ENCODE measurements around the gene LIF. TPM values are rescaled to one million over a fixed set of nuclear protein-coding genes. Genes with fewer than 3 reads are reported as not detected.

The LIF gene
- under 1 TPM; 0.08 to 0.09 TPM for total RNA-seq
- polyA plus RNA-seq = under 1 TPM in 1 of 2 donors, not detected in 1; 0.10 TPM

DNA sequence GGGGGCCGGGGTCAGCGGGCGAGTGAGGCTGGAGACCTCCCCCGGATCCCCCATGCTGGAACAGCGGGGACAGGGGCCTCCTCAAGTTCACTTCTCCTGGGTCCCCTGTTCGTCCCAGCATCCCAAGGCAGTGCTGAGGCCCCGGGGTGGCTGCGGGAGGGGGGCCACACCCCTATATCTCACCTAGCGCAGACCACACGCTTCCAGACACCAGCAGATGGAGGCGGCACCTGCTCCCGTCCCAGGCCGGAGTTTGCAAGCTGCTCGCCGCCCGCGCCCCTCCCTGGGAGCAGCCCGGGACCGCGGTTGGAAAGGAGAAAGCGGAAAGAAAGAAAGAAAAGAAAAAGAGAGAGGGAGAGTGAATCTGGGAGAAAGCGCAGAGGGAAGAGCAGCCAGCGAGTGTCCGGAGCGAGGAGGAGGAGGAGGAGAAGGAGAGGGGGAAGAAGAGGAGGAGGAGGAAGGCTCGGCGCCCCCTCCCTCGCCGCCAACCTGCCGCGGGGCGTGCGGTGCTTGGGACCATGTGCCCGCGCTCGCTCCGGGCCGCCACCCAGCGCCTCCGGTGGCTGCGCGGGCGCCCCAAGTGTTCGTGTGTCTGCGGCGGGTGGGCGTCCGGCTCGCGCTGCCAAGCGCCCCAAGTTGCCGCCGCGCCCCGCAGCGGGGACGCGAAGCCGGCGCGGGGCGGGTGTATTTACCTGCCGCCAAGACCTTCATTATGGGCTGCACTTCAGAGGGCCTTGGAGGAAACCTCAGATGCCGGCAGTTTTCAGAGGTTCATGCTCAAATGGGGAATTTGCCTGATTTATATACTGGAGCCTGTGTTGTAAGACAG is at the start of gene LIF:
Gene LIF, minus strand, starts transcription at position 775 of the 829 bp plus-strand sequence. Its CDS starts 64 bp downstream, at position 711.
- Histone ChIP-seq H3K27ac (ENCODE audit: low read depth in 1 of 2, low read length in 2 of 2) (no peak within 1 kb of the TSS), H3K4me3 (ENCODE audit: low read depth in 1 of 3, low read length in 3 of 3) (peak within 1 kb of the TSS; percentile 12 to 47 (median 45)), H3K27me3 (ENCODE audit: control insufficient read depth in 4 of 4, insufficient read depth in 4 of 4, low read length in 3 of 4) (peaks cover 0 to 7% (median 2%) of the 10 kb centered on the region in 4 donors), H3K9me3 (ENCODE audit: control insufficient read depth in 4 of 4, low read length in 3 of 4) (no peaks in the 10 kb centered on the region), H3K36me3 (ENCODE audit: control insufficient read depth in 4 of 4, insufficient read depth in 3 of 4, low read depth in 1 of 4, low read length in 3 of 4) (no peaks in the 10 kb centered on the region), H3K9ac (ENCODE audit: low read depth in 1 of 2, low read length in 2 of 2) (no peak within 1 kb of the TSS), H3K4me1 (ENCODE audit: control insufficient read depth in 4 of 4, insufficient read depth in 4 of 4, low read length in 3 of 4) (peaks cover 3 to 19% (median 13%) of the 10 kb centered on the region in 4 donors)
- no peak for DNase-seq (ENCODE audit: low spot score)
- WGBS = 2% methylated on average over 64 of the region's 64 CpGs
- TF ChIP-seq FOXA2 (IDR thresholded peaks at IDR 0.05) (no peak), YY1 (IDR thresholded peaks at IDR 0.05) (no peak), TAF1 (conservative IDR thresholded peaks at IDR 0.05) (no peak), EGR1 (IDR thresholded peaks at IDR 0.05; ENCODE audit: low read depth in 2 of 2) (no peak), NR2F2 (IDR thresholded peaks at IDR 0.05) (no peak), HNF4G (IDR thresholded peaks at IDR 0.05) (no peak), GABPA (IDR thresholded peaks at IDR 0.05 in 1 of 2, conservative IDR thresholded peaks at IDR 0.05 in 1 of 2) (no peak), FOXA1 (IDR thresholded peaks at IDR 0.05) (no peak), HNF4A (conservative IDR thresholded peaks at IDR 0.05) (no peak)
- TF ChIP-seq, protein P1, sequence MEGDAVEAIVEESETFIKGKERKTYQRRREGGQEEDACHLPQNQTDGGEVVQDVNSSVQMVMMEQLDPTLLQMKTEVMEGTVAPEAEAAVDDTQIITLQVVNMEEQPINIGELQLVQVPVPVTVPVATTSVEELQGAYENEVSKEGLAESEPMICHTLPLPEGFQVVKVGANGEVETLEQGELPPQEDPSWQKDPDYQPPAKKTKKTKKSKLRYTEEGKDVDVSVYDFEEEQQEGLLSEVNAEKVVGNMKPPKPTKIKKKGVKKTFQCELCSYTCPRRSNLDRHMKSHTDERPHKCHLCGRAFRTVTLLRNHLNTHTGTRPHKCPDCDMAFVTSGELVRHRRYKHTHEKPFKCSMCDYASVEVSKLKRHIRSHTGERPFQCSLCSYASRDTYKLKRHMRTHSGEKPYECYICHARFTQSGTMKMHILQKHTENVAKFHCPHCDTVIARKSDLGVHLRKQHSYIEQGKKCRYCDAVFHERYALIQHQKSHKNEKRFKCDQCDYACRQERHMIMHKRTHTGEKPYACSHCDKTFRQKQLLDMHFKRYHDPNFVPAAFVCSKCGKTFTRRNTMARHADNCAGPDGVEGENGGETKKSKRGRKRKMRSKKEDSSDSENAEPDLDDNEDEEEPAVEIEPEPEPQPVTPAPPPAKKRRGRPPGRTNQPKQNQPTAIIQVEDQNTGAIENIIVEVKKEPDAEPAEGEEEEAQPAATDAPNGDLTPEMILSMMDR (IDR thresholded peaks at IDR 0.05; ENCODE audit: low read depth, low read length, missing input control) = no peak
- TF ChIP-seq, protein P2, sequence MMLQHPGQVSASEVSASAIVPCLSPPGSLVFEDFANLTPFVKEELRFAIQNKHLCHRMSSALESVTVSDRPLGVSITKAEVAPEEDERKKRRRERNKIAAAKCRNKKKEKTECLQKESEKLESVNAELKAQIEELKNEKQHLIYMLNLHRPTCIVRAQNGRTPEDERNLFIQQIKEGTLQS (IDR thresholded peaks at IDR 0.05) = no peak

DNA sequence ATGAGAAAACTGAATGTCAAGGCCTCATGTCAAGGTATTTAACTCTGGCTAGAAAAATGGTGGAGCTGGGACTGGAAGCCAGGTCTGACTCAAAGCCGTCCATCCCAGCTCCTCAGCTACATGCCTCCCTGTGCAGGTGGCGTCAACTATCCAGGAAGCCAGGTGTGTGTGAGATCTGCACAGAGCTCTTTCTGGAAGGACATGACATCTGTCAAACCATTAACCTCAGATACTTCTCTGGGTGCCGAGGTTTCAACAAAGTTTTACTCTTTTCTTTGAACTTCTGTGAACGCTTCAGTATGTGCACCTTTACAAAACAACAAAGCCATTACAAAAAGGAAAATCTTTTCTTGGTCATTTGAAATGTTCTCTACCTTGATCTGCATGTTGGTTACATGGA is 49.8 kb upstream of the LIF start:
- no peaks in the 10 kb centered on the region for H3K27me3 ChIP-seq (ENCODE audit: control insufficient read depth in 4 of 4, insufficient read depth in 4 of 4, low read length in 3 of 4)
- DNase-seq (ENCODE audit: low spot score) = no peak
- no peaks in the 10 kb centered on the region for H3K9me3 ChIP-seq (ENCODE audit: control insufficient read depth in 4 of 4, low read length in 3 of 4)
- no peak overlapping the region for H3K27ac ChIP-seq (ENCODE audit: low read depth in 1 of 2, low read length in 2 of 2)
- no peak overlapping the region for H3K4me3 ChIP-seq (ENCODE audit: low read depth in 1 of 3, low read length in 3 of 3)
- H3K4me1 ChIP-seq (ENCODE audit: control insufficient read depth in 4 of 4, insufficient read depth in 4 of 4, low read length in 3 of 4) = peaks cover 2 to 5% (median 4%) of the 10 kb centered on the region in 4 donors
- no peak overlapping the region for H3K9ac ChIP-seq (ENCODE audit: low read depth in 1 of 2, low read length in 2 of 2)
- 95% methylated on average over 4 of the region's 4 CpGs for WGBS
- H3K36me3 ChIP-seq (ENCODE audit: control insufficient read depth in 4 of 4, insufficient read depth in 3 of 4, low read depth in 1 of 4, low read length in 3 of 4) = peaks cover 11 to 69% (median 23%) of the 10 kb centered on the region in 4 donors
- no peak for TF ChIP-seq SP1 (IDR thresholded peaks at IDR 0.05)
- TF ChIP-seq EGR1 (IDR thresholded peaks at IDR 0.05; ENCODE audit: low read depth in 2 of 2) = no peak
- no peak for TF ChIP-seq JUND (IDR thresholded peaks at IDR 0.05)
- TF ChIP-seq, protein P1 (IDR thresholded peaks at IDR 0.05; ENCODE audit: low read depth, low read length, missing input control) = no peak
- TF ChIP-seq HNF4A (conservative IDR thresholded peaks at IDR 0.05) = no peak
- no peak for TF ChIP-seq GABPA (IDR thresholded peaks at IDR 0.05 in 1 of 2, conservative IDR thresholded peaks at IDR 0.05 in 1 of 2)
- TF ChIP-seq FOXA2 (IDR thresholded peaks at IDR 0.05) = no peak
- TF ChIP-seq, protein P3, sequence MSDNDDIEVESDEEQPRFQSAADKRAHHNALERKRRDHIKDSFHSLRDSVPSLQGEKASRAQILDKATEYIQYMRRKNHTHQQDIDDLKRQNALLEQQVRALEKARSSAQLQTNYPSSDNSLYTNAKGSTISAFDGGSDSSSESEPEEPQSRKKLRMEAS (IDR thresholded peaks at IDR 0.05) = no peak

Data from liver (tissue), 9 donors.